Keratinocyte (primary cell): ENCODE results near the gene LRP11. TPM values are rescaled to one million over a fixed set of nuclear protein-coding genes. Genes with fewer than 3 reads are reported as not detected.

ENCODE experiments used
- DNase-seq: peaks from one replicate; pipeline ENCODE4 v3.0.0-alpha.2; 2011; ENCODE audit warnings: low read depth, missing footprints, low spot score
- FAIRE-seq: peaks from 2 replicates; lab custom pipeline; 2011; peaks lifted over from hg19 to GRCh38; lab: Jason Lieb, UNC
- H2AFZ ChIP-seq: 2 replicates; pipeline ENCODE4 v1.6.0; 2012; ENCODE audit warnings: low read length, control low read depth, inconsistent platforms; ENCODE audit not compliant: control insufficient read depth
- H3K27ac ChIP-seq: 2 replicates; pipeline ENCODE4 v1.5.1; 2011; ENCODE audit warnings: low read length; ENCODE audit not compliant: control insufficient read depth, insufficient read depth
- H3K27me3 ChIP-seq: 3 replicates; pipeline ENCODE4 v1.6.0; 2011; ENCODE audit warnings: low read length; ENCODE audit not compliant: control insufficient read depth, insufficient read depth; ENCODE audit errors: extremely low read depth
- H3K36me3 ChIP-seq, 2 experiments: 2 replicates in 1 of 2; 3 replicates in 1 of 2; pipeline ENCODE4 v1.5.1; 2011; ENCODE audit warnings: low read length in 2 of 2, mild to moderate bottlenecking in 1 of 2; ENCODE audit not compliant: control insufficient read depth in 2 of 2, insufficient read depth in 2 of 2; ENCODE audit errors: extremely low read depth in 1 of 2
- H3K4me1 ChIP-seq: 3 replicates; pipeline ENCODE4 v1.5.1; 2011; ENCODE audit warnings: low read length; ENCODE audit not compliant: control insufficient read depth, insufficient read depth; ENCODE audit errors: extremely low read depth
- H3K4me2 ChIP-seq: 3 replicates; pipeline ENCODE4 v1.6.0; 2011; ENCODE audit warnings: low read depth, low read length; ENCODE audit not compliant: control insufficient read depth, insufficient read depth; ENCODE audit errors: extremely low read depth
- H3K4me3 ChIP-seq, 3 experiments: fragments of 200-600 bp in 1 of 3; sonication (generic) in 1 of 3; 2 replicates in 2 of 3; 3 replicates in 1 of 3; pipeline ENCODE4 v1.5.1; 2011 to 2016; ENCODE audit warnings: low read length in 3 of 3, mild to moderate bottlenecking in 3 of 3, control low read depth in 2 of 3, inconsistent platforms in 1 of 3, low read depth in 1 of 3, mixed read lengths in 1 of 3, mixed run types in 1 of 3, moderate library complexity in 1 of 3; ENCODE audit not compliant: control insufficient read depth in 2 of 3, insufficient read depth in 2 of 3; ENCODE audit errors: extremely low read depth in 1 of 3
- H3K79me2 ChIP-seq: 2 replicates; pipeline ENCODE4 v1.6.0; 2012; ENCODE audit warnings: low read length; ENCODE audit not compliant: control insufficient read depth, insufficient read depth
- H3K9ac ChIP-seq: 3 replicates; pipeline ENCODE4 v1.6.0; 2011; ENCODE audit warnings: low read length; ENCODE audit not compliant: control insufficient read depth, insufficient read depth; ENCODE audit errors: extremely low read depth
- H3K9me1 ChIP-seq: 3 replicates; pipeline ENCODE4 v1.6.0; 2011; ENCODE audit warnings: low read length; ENCODE audit not compliant: control insufficient read depth, insufficient read depth; ENCODE audit errors: extremely low read depth
- H3K9me3 ChIP-seq: 2 replicates; pipeline ENCODE4 v1.5.1; 2012; ENCODE audit warnings: low read depth, low read length; ENCODE audit not compliant: control insufficient read depth
- H4K20me1 ChIP-seq: 3 replicates; pipeline ENCODE4 v1.6.0; 2011; ENCODE audit warnings: low read length; ENCODE audit not compliant: control insufficient read depth, insufficient read depth; ENCODE audit errors: extremely low read depth
- EZH2 ChIP-seq: IDR thresholded peaks from one replicate; pipeline ENCODE4 v1.6.1; 2012; ENCODE audit warnings: inconsistent platforms, mild to moderate bottlenecking, low read length, moderate library complexity
- dilution Hi-C: fragments of 300-500 bp; cut with MboI; formaldehyde crosslinking; loops from one replicate; pipeline ENCODE4 v1.7.0; 2020; ENCODE audit warnings: low sequenced_read_pairs; ENCODE audit not compliant: extremely low pct_ligation_motif_present
- polyA plus RNA-seq, 5 experiments: library from polyadenylated mRNA; depleted of rRNA in 3 of 5; stranded (reverse) in 3 of 5; stranded (forward) in 1 of 5; unstranded in 1 of 5; fragments of >200 nt; gene quantifications; 1 replicate in 1 of 5; 2 replicates in 3 of 5; 3 replicates in 1 of 5; pipeline versions ENCODE4 v1.2.1 to v1.2.3, GENCODE V29; 2011 to 2012; ENCODE audit warnings: missing spikeins in 2 of 5, low read depth in 1 of 5, low replicate concordance in 1 of 5
- TF ChIP-seq, protein P1 (sequence below), 3 experiments: IDR thresholded peaks in 1 of 3; conservative IDR thresholded peaks in 1 of 3; optimal IDR thresholded peaks in 1 of 3; 2 replicates in 2 of 3; 3 replicates in 1 of 3; pipeline versions ENCODE3 to v1.5.1; 2011; ENCODE audit warnings: low read length in 3 of 3, mild to moderate bottlenecking in 3 of 3, moderate library complexity in 2 of 3, control low read depth in 1 of 3, inconsistent platforms in 1 of 3; ENCODE audit not compliant: insufficient read depth in 2 of 3; ENCODE audit errors: extremely low read depth in 1 of 3

Gene LRP11
- polyA plus RNA-seq, 1 donor (not counting 4 experiments of a cell fraction or from before 2014, with no cell fraction given): 31.1 TPM

DNA sequence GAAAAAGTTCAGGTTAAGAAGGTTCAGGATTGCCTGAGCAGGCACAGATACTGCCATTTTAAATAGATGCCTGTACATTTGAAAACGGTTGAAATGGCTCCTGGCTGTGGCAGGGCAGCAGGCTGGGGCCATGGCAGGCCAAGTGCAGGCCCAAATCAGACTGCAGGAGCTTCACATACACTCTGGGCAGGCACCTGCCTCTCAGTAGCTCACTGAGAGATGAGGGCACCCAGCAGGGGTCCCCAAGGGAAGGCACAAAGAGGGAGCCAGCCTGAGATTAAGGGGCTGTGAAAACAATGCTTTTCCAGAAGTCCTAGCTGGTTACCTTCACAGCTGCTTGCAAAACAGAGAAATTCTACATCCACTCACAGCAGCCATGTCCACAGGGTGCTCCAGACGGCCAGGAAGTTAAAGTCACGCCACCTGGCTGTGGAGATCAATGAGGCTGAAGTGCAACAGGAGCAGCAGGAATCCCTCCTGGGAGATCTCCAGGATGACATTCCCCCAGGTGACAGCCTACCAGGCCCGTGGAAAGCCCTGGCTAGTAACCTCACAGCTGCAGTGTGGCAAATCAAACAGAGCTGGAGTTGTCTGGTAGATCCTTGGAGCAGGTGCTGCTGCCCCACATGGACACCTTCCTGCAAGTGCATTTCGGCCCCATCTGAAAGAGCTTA lies 39.9 kb upstream of the LRP11 start:
- peaks cover 21% of the 10 kb centered on the region for H3K4me1 ChIP-seq
- DNase-seq: no peak
- H3K4me3 ChIP-seq: no peak overlapping the region
- TF ChIP-seq, protein P1, sequence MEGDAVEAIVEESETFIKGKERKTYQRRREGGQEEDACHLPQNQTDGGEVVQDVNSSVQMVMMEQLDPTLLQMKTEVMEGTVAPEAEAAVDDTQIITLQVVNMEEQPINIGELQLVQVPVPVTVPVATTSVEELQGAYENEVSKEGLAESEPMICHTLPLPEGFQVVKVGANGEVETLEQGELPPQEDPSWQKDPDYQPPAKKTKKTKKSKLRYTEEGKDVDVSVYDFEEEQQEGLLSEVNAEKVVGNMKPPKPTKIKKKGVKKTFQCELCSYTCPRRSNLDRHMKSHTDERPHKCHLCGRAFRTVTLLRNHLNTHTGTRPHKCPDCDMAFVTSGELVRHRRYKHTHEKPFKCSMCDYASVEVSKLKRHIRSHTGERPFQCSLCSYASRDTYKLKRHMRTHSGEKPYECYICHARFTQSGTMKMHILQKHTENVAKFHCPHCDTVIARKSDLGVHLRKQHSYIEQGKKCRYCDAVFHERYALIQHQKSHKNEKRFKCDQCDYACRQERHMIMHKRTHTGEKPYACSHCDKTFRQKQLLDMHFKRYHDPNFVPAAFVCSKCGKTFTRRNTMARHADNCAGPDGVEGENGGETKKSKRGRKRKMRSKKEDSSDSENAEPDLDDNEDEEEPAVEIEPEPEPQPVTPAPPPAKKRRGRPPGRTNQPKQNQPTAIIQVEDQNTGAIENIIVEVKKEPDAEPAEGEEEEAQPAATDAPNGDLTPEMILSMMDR (optimal IDR thresholded peaks at IDR 0.05 in 1 of 3, IDR thresholded peaks at IDR 0.05 in 1 of 3, conservative IDR thresholded peaks at IDR 0.05 in 1 of 3; ENCODE audit: extremely low read depth in 1 of 3, insufficient read depth in 2 of 3, low read length in 3 of 3): no peak
- TF ChIP-seq EZH2: no peak
- no peaks in the 10 kb centered on the region for H3K9me1 ChIP-seq
- no peaks in the 10 kb centered on the region for H3K36me3 ChIP-seq
- dilution Hi-C loops: no loop called here
- no peak for FAIRE-seq
- H3K9ac ChIP-seq: no peak overlapping the region
- H3K79me2 ChIP-seq: no peaks in the 10 kb centered on the region
- H3K27me3 ChIP-seq: no peaks in the 10 kb centered on the region
- H3K27ac ChIP-seq: no peak overlapping the region
- H4K20me1 ChIP-seq: no peaks in the 10 kb centered on the region
- H2AFZ ChIP-seq: no peak overlapping the region
- no peak overlapping the region for H3K4me2 ChIP-seq
- H3K9me3 ChIP-seq: peaks cover 1% of the 10 kb centered on the region

DNA sequence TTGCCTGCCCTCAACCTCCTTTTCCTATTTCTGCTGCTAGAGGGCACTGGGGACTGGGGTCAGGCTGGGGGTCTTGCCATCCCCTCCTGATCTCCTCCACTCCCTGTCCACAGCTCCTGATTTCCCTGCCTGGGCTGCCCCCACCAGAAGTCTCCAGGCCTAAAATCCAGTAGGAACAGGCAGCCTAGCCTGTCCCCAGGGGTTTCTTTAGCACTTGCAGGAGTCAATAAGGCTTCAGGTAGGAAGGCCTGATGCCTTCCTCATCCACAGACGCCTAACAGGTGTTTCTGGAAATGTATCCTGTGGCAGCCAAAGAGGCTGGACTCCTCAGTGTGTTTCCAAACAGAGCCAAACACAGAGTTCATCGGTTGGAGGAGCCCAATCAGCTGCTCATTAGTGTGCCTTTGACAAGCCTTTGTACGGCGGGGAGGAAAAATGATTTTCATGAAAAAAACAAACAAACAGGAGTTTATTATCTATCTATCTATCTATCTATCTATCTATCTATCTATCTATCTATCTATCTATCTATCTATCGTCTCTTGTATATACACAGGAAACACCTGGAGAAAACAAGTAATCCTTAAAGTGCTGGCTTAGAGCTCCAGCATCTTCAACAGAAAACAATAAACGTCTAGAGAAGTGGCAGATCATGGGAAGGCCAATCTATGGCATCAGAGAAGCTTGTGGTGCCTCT lies 37.4 kb upstream of the LRP11 start:
- Histone ChIP-seq H3K9ac (no peak overlapping the region), H3K4me2 (no peak overlapping the region), H3K36me3 (no peaks in the 10 kb centered on the region), H3K79me2 (no peaks in the 10 kb centered on the region), H3K9me1 (no peaks in the 10 kb centered on the region), H3K27me3 (no peaks in the 10 kb centered on the region), H2AFZ (no peak overlapping the region), H3K4me1 (peaks cover 40% of the 10 kb centered on the region), H3K4me3 (no peak overlapping the region), H3K9me3 (no peaks in the 10 kb centered on the region), H3K27ac (no peak overlapping the region), H4K20me1 (no peaks in the 10 kb centered on the region)
- TF ChIP-seq EZH2: no peak
- TF ChIP-seq, protein P1 (optimal IDR thresholded peaks at IDR 0.05 in 1 of 3, IDR thresholded peaks at IDR 0.05 in 1 of 3, conservative IDR thresholded peaks at IDR 0.05 in 1 of 3; ENCODE audit: extremely low read depth in 1 of 3, insufficient read depth in 2 of 3, low read length in 3 of 3): no peak
- dilution Hi-C loops: no loop called here
- DNase-seq: no peak
- no peak for FAIRE-seq
